ENCODE measurements around the gene PITRM1. TPM values are rescaled to one million over a fixed set of nuclear protein-coding genes. Genes with fewer than 3 reads are reported as not detected.
A peak's percentile ranks its signal among the peaks of the same experiment; 100 is the strongest.

Gene PITRM1
- total RNA-seq, 1 donor from 2014 or later, result 84.9 TPM

GRCh38 chr10:3093996-3094395 is 78.6 kb downstream of the PITRM1 start:
- TF ChIP-seq, protein P1, sequence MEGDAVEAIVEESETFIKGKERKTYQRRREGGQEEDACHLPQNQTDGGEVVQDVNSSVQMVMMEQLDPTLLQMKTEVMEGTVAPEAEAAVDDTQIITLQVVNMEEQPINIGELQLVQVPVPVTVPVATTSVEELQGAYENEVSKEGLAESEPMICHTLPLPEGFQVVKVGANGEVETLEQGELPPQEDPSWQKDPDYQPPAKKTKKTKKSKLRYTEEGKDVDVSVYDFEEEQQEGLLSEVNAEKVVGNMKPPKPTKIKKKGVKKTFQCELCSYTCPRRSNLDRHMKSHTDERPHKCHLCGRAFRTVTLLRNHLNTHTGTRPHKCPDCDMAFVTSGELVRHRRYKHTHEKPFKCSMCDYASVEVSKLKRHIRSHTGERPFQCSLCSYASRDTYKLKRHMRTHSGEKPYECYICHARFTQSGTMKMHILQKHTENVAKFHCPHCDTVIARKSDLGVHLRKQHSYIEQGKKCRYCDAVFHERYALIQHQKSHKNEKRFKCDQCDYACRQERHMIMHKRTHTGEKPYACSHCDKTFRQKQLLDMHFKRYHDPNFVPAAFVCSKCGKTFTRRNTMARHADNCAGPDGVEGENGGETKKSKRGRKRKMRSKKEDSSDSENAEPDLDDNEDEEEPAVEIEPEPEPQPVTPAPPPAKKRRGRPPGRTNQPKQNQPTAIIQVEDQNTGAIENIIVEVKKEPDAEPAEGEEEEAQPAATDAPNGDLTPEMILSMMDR (IDR thresholded peaks at IDR 0.05), result no peak
- Mint-ChIP-seq H3K9me3 (ENCODE audit: low read depth) (no peaks in the 10 kb centered on the region), H3K27ac (ENCODE audit: unreplicated experiment) (peak overlapping the region; percentile 92), H3K27me3 (ENCODE audit: low read depth) (no peaks in the 10 kb centered on the region), H3K4me1 (ENCODE audit: low read depth) (peaks cover 85% of the 10 kb centered on the region), H3K36me3 (ENCODE audit: low read depth) (peaks cover 5% of the 10 kb centered on the region), H3K4me3 (ENCODE audit: unreplicated experiment) (no peak overlapping the region)
- no peak for DNase-seq (ENCODE audit: low spot score)

- DNase-seq (ENCODE audit: low spot score), result peak; percentile 55
- H3K4me1 Mint-ChIP-seq (ENCODE audit: low read depth), result peaks cover 88% of the 10 kb centered on the region
- no peaks in the 10 kb centered on the region for H3K9me3 Mint-ChIP-seq (ENCODE audit: low read depth)
- no peak overlapping the region for H3K4me3 Mint-ChIP-seq (ENCODE audit: unreplicated experiment)
- no peaks in the 10 kb centered on the region for H3K27me3 Mint-ChIP-seq (ENCODE audit: low read depth)
- H3K27ac Mint-ChIP-seq (ENCODE audit: unreplicated experiment), result peak overlapping the region; percentile 100
- H3K36me3 Mint-ChIP-seq (ENCODE audit: low read depth), result peaks cover 6% of the 10 kb centered on the region
- TF ChIP-seq, protein P1 (IDR thresholded peaks at IDR 0.05), result no peak
Observed at GRCh38 chr10:3091921-3092320, 80.7 kb downstream of the PITRM1 start.

DNA sequence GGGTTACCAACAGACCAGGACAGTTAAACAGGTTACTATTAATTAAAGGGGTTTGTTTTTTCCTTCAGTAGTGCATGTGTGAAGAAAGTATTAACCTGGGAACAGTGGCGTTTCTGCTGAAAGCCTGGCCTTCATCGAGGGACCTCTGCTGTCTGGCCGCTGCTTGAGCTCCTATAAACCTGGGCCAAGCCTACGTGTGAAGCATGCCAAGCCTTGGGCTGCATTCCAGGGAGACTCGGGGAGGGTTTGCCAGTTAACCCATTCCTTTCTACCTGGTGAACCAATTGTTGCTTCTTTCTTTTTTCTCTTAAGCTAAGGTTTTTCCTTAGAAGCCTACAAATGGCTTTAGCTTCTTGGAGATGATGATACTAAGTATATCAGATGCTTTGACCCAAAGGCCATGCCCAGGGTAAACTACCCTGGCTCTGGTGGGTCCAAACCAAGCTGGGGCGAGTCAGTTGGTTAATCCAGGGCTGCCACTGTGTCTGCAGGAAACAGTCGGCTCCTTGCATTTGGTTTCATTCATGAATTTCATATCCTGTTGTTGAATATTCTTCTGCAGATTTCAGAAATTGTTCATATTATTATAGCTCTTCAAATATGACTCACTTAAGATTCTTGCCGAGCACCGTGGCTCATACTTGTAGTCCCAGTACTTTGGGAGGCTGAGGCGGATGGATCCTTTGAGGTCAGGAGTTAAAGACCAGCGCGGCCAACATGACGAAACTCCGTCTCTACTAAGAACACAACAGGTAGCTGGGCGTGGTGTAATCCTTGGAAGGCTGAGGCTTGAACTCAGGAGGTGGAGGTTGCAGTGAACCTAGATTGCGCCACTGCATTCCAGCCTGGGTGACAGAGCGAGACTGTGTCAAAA is 81.4 kb downstream of the PITRM1 start:
- Mint-ChIP-seq H3K4me3 (ENCODE audit: unreplicated experiment) (peak overlapping the region; percentile 67), H3K27ac (ENCODE audit: unreplicated experiment) (peak overlapping the region; percentile 100), H3K4me1 (ENCODE audit: low read depth) (peaks cover 90% of the 10 kb centered on the region), H3K27me3 (ENCODE audit: low read depth) (no peaks in the 10 kb centered on the region), H3K36me3 (ENCODE audit: low read depth) (peaks cover 6% of the 10 kb centered on the region), H3K9me3 (ENCODE audit: low read depth) (no peaks in the 10 kb centered on the region)
- TF ChIP-seq, protein P1 (IDR thresholded peaks at IDR 0.05), result peak; percentile 27
- peak; percentile 58 for DNase-seq (ENCODE audit: low spot score)

- Mint-ChIP-seq H3K27ac (ENCODE audit: unreplicated experiment) (peak overlapping the region; percentile 100), H3K27me3 (ENCODE audit: low read depth) (no peaks in the 10 kb centered on the region), H3K9me3 (ENCODE audit: low read depth) (no peaks in the 10 kb centered on the region), H3K4me3 (ENCODE audit: unreplicated experiment) (no peak overlapping the region), H3K36me3 (ENCODE audit: low read depth) (peaks cover 6% of the 10 kb centered on the region), H3K4me1 (ENCODE audit: low read depth) (peaks cover 87% of the 10 kb centered on the region)
- TF ChIP-seq, protein P1 (IDR thresholded peaks at IDR 0.05), result no peak
- peak; percentile 54 for DNase-seq (ENCODE audit: low spot score)
Observed at GRCh38 chr10:3090388-3090787, 82.2 kb downstream of the PITRM1 start.

Other genes with a start within 250 kb of the PITRM1 start
- gene PFKP, start 105.2 kb downstream of the PITRM1 start, total RNA-seq, result 151 to 188 TPM (median 182 TPM) in 3 replicates

Measured in chondrocyte (in vitro differentiated cells).